ENCODE results near the gene CCDC127. TPM values are rescaled to one million over a fixed set of nuclear protein-coding genes. Genes with fewer than 3 reads are reported as not detected.

Gene CCDC127
- total and polyA plus RNA-seq, 2 of the 13 experiments (the other 11 are each of a cell fraction or from before 2014, with no cell fraction given): 2.9 to 4.3 TPM

DNA sequence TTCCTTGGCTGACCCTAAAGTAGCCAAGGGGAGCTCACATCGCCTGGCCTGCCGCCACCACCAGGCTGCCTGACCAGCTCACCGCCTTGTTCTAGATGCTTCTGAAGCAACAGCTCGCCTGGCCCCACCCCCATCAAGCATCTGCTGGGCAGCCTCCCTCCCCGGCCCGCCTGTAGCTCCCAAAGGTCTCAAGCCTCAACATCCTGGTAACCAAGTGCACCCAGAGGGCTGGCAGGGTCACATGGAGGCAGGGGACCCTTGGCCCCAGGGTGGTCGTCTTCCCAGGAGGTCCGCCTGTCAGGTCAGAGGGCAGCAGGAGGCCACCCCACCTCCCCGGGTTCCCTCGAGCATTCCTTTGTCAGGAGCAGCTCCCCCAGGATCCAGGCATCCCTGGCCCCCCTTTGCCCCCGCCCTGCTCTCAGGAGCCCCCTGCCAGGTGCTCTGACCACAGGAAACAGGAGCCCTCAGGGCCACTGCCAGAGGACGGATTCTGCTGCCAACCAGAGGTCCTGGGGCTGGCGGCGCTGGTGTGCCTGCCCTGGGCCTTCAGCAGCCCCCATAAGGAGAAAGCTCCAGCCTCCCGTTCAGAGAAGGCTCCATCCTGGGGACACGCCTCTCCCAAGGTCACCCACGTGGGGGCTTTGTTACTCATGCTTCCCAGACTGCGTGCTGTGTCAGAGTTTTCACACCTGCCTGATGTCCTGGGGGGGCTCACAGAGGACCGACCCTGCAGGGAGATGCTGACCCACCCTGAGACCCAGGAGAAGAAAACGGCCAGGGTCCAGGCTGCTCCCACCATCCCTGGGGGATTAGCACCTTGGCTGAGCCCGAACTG lies 30.1 kb downstream of the CCDC127 start:
- no peak for DNase-seq (ENCODE audit: low spot score)
- CTCF ChIA-PET (ENCODE audit: low intra/inter-chr PET ratio, low total read pairs): interaction anchor here (0.9 kb wide), 1 partner anchor 30 kb away, joined by 3 read pairs; the partner anchor contains the start of genes CCDC127 and SDHA
- ATAC-seq: no peak
- FAIRE-seq: no peak
- Histone ChIP-seq H3K27me3 (ENCODE audit: control insufficient read depth in 1 of 2, insufficient read depth in 2 of 2, low read length in 2 of 2) (peaks cover 0 to 20% of the 10 kb centered on the region in 2 experiments; a peak in 2 of 5 replicates), H3K79me2 (ENCODE audit: insufficient read depth, low read length) (no peaks in the 10 kb centered on the region), H3K4me3 (replicated peaks in 1 of 3; ENCODE audit: insufficient read depth in 1 of 3, low read depth in 2 of 3, low read length in 3 of 3) (no peak overlapping the region), H2AFZ (ENCODE audit: low read length) (no peak overlapping the region), H3K4me1 (ENCODE audit: insufficient read depth, low read length) (peaks cover 23% of the 10 kb centered on the region), H3K9me3 (ENCODE audit: low read length) (no peaks in the 10 kb centered on the region), H3K36me3 (replicated peaks in 1 of 2; ENCODE audit: control insufficient read depth in 1 of 2, insufficient read depth in 2 of 2, low read length in 2 of 2) (no peaks in the 10 kb centered on the region), H3K4me2 (ENCODE audit: low read depth, low read length) (peak overlapping the region; percentile 47; the same call in 1 of the 2 replicates), H4K20me1 (ENCODE audit: insufficient read depth, low read length) (no peaks in the 10 kb centered on the region), H3K27ac (ENCODE audit: extremely low read length, insufficient read depth, low read length) (no peak overlapping the region), H3K9ac (ENCODE audit: insufficient read depth, low read depth, low read length) (no peak overlapping the region)
- 10% methylated on average over 4 of the region's 21 CpGs for WGBS (ENCODE audit: low lambda C conversion rate)
- in situ Hi-C loops (cut with HindIII; ENCODE audit: extremely low pct_ligation_motif_present, low pct_unique_long_range_greater_than_20kb) (no loop called here), intact Hi-C loops (cut with micrococcal nuclease; ENCODE audit: unreplicated experiment) (loop anchor here (2.0 kb wide), 1 partner anchor 31 kb away; the partner anchor contains the start of genes CCDC127 and SDHA)
- peak; percentile 24; the same call in 1 of the 2 replicates for TF ChIP-seq MNT (IDR thresholded peaks at IDR 0.05)
- TF ChIP-seq, protein P1, sequence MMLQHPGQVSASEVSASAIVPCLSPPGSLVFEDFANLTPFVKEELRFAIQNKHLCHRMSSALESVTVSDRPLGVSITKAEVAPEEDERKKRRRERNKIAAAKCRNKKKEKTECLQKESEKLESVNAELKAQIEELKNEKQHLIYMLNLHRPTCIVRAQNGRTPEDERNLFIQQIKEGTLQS (CRISPR knock-in tag; IDR thresholded peaks at IDR 0.05): no peak
- TF ChIP-seq RORA (CRISPR knock-in tag; IDR thresholded peaks at IDR 0.05): no peak
- TF ChIP-seq ZNF260 (CRISPR knock-in tag; IDR thresholded peaks at IDR 0.05; ENCODE audit: borderline replicate concordance, low read depth): no peak
- no peak for TF ChIP-seq ZNF207 (IDR thresholded peaks at IDR 0.05; ENCODE audit: borderline replicate concordance)
- peak; percentile 87 for TF ChIP-seq ZBTB33 (CRISPR knock-in tag; IDR thresholded peaks at IDR 0.05)
- TF ChIP-seq ZNF274 (CRISPR knock-in tag; IDR thresholded peaks at IDR 0.05): no peak
- TF ChIP-seq TARDBP (CRISPR knock-in tag; IDR thresholded peaks at IDR 0.05): no peak
- TF ChIP-seq ZUFSP (CRISPR knock-in tag; IDR thresholded peaks at IDR 0.05; ENCODE audit: borderline replicate concordance): no peak
- TF ChIP-seq ZNF713 (CRISPR knock-in tag; IDR thresholded peaks at IDR 0.05): no peak
- TF ChIP-seq ZNF883 (CRISPR knock-in tag; IDR thresholded peaks at IDR 0.05; ENCODE audit: not compliant biosample characterization): no peak
- POLR2A ChIA-PET: interaction anchor here (2.1 kb wide), 1 partner anchor 83 kb away, joined by 8 read pairs; the partner anchor contains the start of gene PDCD6
- no TSS peak for BruUV-seq (replicated peaks)

Data from HepG2 (cell line).